Naive thymus-derived CD4-positive, alpha-beta T cell (primary cell): ENCODE data around the gene EPN3. TPM values are rescaled to one million over a fixed set of nuclear protein-coding genes. Genes with fewer than 3 reads are reported as not detected.

ENCODE experiments used
- ATAC-seq: fragments of 150-1000 bp; cut with Tn5 transposase; 2 replicates; pipeline ENCODE4 v1.10.0; 2021; ENCODE audit warnings: mild to moderate bottlenecking, moderate library complexity
- CTCF ChIA-PET: fragments of 350-600 bp; sonication (Branson Sonifier 250); formaldehyde crosslinking; loops from one replicate; lab custom pipeline; 2021; ENCODE audit warnings: antibody characterized with exemption; lab: Charles Lee
- POLR2A ChIA-PET: fragments of 350-600 bp; sonication (Branson Sonifier 250); formaldehyde crosslinking; loops from one replicate; lab custom pipeline; 2021; ENCODE audit warnings: antibody characterized with exemption, inconsistent platforms; lab: Charles Lee
- DNase-seq, 9 donors: peaks; one replicate each; pipeline versions ENCODE4 v3.0.0 to v3.0.0-alpha.2; 2020 to 2022; ENCODE audit warnings: mixed read lengths in 1 of 9
- H3K27ac ChIP-seq: one replicate; pipeline ENCODE4 v1.7.0; 2013; ENCODE audit warnings: mild to moderate bottlenecking, low read depth, low read length, moderate library complexity
- H3K27me3 ChIP-seq, 2 donors: one replicate each; pipeline ENCODE4 v1.7.0; 2013; ENCODE audit warnings: low read length in 2 of 2, mild to moderate bottlenecking in 2 of 2, moderate library complexity in 2 of 2; ENCODE audit not compliant: control insufficient read depth in 2 of 2, insufficient read depth in 2 of 2
- H3K36me3 ChIP-seq, 3 experiments: 1 replicate in 2 of 3; 2 replicates in 1 of 3; pipeline ENCODE4 v1.7.0; 2013; ENCODE audit warnings: low read length in 3 of 3, mild to moderate bottlenecking in 3 of 3, moderate library complexity in 1 of 3; ENCODE audit not compliant: insufficient read depth in 3 of 3, control insufficient read depth in 2 of 3
- H3K4me1 ChIP-seq, 2 donors: one replicate each; pipeline ENCODE4 v1.7.0; 2013; ENCODE audit warnings: low read length in 2 of 2, mild to moderate bottlenecking in 2 of 2, moderate library complexity in 1 of 2; ENCODE audit not compliant: control insufficient read depth in 2 of 2, insufficient read depth in 2 of 2
- H3K4me3 ChIP-seq: 2 replicates; pipeline ENCODE4 v1.7.0; 2013; ENCODE audit warnings: mild to moderate bottlenecking, low read length
- H3K9me3 ChIP-seq, 3 experiments: 1 replicate in 2 of 3; 2 replicates in 1 of 3; pipeline ENCODE4 v1.7.0; 2013; ENCODE audit warnings: low read length in 3 of 3; ENCODE audit not compliant: control insufficient read depth in 2 of 3
- H3K27ac Mint-ChIP-seq, 9 donors: one replicate each; pipeline ENCODE4 v1.8.0; 2020 to 2022; ENCODE audit warnings: mixed read lengths in 9 of 9, mild to moderate bottlenecking in 8 of 9, moderate library complexity in 5 of 9, inconsistent platforms in 2 of 9
- H3K27me3 Mint-ChIP-seq, 5 donors: one replicate each; pipeline ENCODE4 v1.8.0; 2021 to 2022; ENCODE audit warnings: mixed read lengths in 5 of 5, mild to moderate bottlenecking in 1 of 5
- H3K36me3 Mint-ChIP-seq, 5 donors: one replicate each; pipeline ENCODE4 v1.8.0; 2020 to 2022; ENCODE audit warnings: mixed read lengths in 5 of 5, mild to moderate bottlenecking in 3 of 5, inconsistent platforms in 1 of 5
- H3K4me1 Mint-ChIP-seq, 7 donors: one replicate each; pipeline ENCODE4 v1.8.0; 2020 to 2022; ENCODE audit warnings: mixed read lengths in 7 of 7, mild to moderate bottlenecking in 3 of 7, inconsistent platforms in 1 of 7
- H3K4me3 Mint-ChIP-seq, 10 donors: one replicate each; pipeline ENCODE4 v1.8.0; 2020 to 2022; ENCODE audit warnings: mild to moderate bottlenecking in 10 of 10, mixed read lengths in 10 of 10, moderate library complexity in 6 of 10, inconsistent platforms in 2 of 10
- H3K9me3 Mint-ChIP-seq, 11 donors: one replicate each; pipeline ENCODE4 v1.8.0; 2020 to 2022; ENCODE audit warnings: mixed read lengths in 11 of 11, mild to moderate bottlenecking in 4 of 11, inconsistent platforms in 1 of 11, moderate library complexity in 1 of 11
- intact Hi-C, 2 donors: fragments of 100-400 bp; cut with micrococcal nuclease; formaldehyde crosslinking; loops; one replicate each; pipeline ENCODE4 v1.15.1; 2023
- polyA plus RNA-seq, 2 donors: library from polyadenylated mRNA; unstranded; fragments of 300-500 nt; fragmentation: Illumina TruSeq; gene quantifications; one replicate each; pipeline ENCODE4 v1.2.3, GENCODE V29; 2021
- total RNA-seq, 6 experiments: library from RNA in 5 of 6; stranded (reverse) in 5 of 6; gene quantifications; 1 replicate in 5 of 6; 2 replicates in 1 of 6; pipeline ENCODE4 v1.2.3 and lab custom pipeline; 2021 to 2026

EPN3 gene
- total and polyA plus RNA-seq, 7 experiments from 2014 or later, result not detected

DNA sequence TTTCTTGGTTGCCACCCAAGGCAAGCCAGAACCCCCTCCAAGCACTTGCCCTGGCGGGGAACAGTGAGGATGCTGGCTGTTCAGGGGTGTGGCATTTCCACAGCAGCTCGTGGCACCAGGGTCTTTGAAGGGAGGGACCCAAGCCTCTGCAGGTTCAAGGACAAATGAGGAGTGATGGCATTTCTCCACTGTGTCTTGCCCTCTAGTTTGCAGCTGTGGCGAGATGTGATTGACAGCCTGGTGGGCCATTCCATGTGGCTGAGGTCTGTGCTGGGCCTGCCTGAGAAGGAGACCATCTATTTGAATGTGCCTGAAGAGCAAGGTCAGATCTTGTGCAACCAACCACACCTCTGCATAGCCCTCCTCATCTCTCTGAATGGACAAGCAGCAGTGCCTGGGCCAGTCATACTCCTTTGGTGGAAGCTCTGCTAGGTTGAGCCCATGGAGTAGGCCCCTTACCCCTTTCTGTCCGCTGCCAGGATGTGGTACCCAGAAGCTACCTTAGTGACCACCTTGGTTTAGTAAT is 4.5 kb upstream of the EPN3 start:
- POLR2A ChIA-PET, result interaction anchor here (0.6 to 0.7 kb wide), 2 partner anchors 19 to 45 kb away, joined by 3 read pairs; no protein-coding TSS in a partner anchor
- no peaks in the 10 kb centered on the region for H3K9me3 Mint-ChIP-seq
- peaks cover 0 to 12% (median 1%) of the 10 kb centered on the region in 7 donors for H3K4me1 Mint-ChIP-seq
- Histone ChIP-seq H3K27ac (no peak overlapping the region), H3K9me3 (no peaks in the 10 kb centered on the region), H3K36me3 (no peaks in the 10 kb centered on the region), H3K27me3 (peaks cover 6 to 14% of the 10 kb centered on the region in 2 donors), H3K4me1 (peaks cover 0 to 11% of the 10 kb centered on the region in 2 donors), H3K4me3 (no peak overlapping the region)
- no peak overlapping the region for H3K27ac Mint-ChIP-seq
- CTCF ChIA-PET, result no interaction called here
- no peak overlapping the region for H3K4me3 Mint-ChIP-seq
- peaks cover 34 to 41% (median 37%) of the 10 kb centered on the region in 5 donors for H3K27me3 Mint-ChIP-seq
- intact Hi-C loops, result no loop called here
- DNase-seq, result no peak
- no peaks in the 10 kb centered on the region for H3K36me3 Mint-ChIP-seq
- no peak for ATAC-seq

DNA sequence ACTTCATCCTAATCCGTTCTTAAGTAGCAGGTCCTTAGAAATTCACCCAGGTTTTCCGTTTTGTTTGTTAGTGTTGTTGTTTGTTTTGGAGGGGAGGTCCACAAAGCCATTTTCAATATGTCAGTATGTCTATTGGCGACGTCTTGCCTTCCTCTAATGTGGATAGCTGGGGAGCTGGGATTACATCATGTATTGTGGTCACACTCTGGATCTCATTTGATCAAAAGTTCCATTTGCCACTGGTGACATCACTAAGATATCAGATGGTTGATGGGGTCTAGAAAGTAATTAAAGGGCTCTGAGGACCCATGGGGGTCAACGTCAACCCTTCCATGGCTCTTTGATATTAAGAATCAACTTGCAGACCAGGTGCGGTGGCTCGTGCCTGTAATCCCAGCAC is 2.7 kb upstream of the EPN3 start:
- ChIA-PET POLR2A (no interaction called here), CTCF (no interaction called here)
- Mint-ChIP-seq H3K4me3 (no peak overlapping the region), H3K4me1 (peaks cover 8 to 21% (median 12%) of the 10 kb centered on the region in 7 donors), H3K9me3 (no peaks in the 10 kb centered on the region), H3K27ac (no peak overlapping the region), H3K36me3 (no peaks in the 10 kb centered on the region), H3K27me3 (peaks cover 43 to 59% (median 52%) of the 10 kb centered on the region in 5 donors)
- no peaks in the 10 kb centered on the region for H3K36me3 ChIP-seq
- ATAC-seq (no peak), DNase-seq (no peak)
- H3K4me3 ChIP-seq, result no peak overlapping the region
- H3K4me1 ChIP-seq, result peaks cover 0 to 17% of the 10 kb centered on the region in 2 donors
- H3K27ac ChIP-seq, result no peak overlapping the region
- H3K9me3 ChIP-seq, result no peaks in the 10 kb centered on the region
- intact Hi-C loops, result no loop called here
- peaks cover 6 to 21% of the 10 kb centered on the region in 2 donors for H3K27me3 ChIP-seq

DNA sequence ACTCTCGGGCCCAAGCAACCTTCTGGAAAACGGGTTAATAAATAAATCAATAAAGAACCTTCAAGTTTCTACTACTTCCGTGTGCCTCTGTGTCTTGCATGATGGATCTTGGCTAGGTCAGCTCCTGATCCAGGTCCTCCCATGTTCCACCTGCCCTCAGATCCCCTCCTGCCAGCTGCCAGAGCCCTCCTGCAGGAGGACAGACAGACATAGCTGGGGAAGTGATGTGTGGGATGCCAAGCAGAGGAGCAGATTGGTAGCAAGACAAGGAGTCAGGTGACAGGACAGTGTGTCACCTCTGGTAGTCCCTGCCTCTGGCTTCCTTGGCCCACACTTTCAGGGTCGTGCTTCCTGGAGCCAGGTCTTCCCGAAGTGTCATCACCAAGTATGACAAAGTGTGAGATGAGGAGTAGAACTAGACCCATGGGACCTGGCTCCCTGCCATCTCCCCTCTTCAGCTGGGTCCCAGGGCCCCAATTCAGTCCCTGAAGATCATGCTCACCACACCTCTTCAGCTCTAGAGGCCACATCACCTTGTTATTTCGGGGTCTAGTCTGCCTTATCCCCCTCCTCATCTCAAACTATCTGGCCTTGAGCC is 1.0 kb upstream of the EPN3 start:
- ChIA-PET POLR2A (no interaction called here), CTCF (no interaction called here)
- Histone ChIP-seq H3K36me3 (no peaks in the 10 kb centered on the region), H3K27ac (no peak overlapping the region), H3K27me3 (peaks cover 6 to 21% of the 10 kb centered on the region in 2 donors), H3K4me3 (no peak overlapping the region), H3K4me1 (peaks cover 0 to 17% of the 10 kb centered on the region in 2 donors), H3K9me3 (no peaks in the 10 kb centered on the region)
- Mint-ChIP-seq H3K36me3 (no peaks in the 10 kb centered on the region), H3K27me3 (peaks cover 46 to 62% (median 58%) of the 10 kb centered on the region in 5 donors), H3K9me3 (no peaks in the 10 kb centered on the region), H3K27ac (no peak overlapping the region), H3K4me3 (peak overlapping the region in 1 of 10 donors; percentile 20), H3K4me1 (peaks cover 8 to 24% (median 12%) of the 10 kb centered on the region in 7 donors)
- DNase-seq (no peak), ATAC-seq (no peak)
- intact Hi-C loops, result no loop called here

DNA sequence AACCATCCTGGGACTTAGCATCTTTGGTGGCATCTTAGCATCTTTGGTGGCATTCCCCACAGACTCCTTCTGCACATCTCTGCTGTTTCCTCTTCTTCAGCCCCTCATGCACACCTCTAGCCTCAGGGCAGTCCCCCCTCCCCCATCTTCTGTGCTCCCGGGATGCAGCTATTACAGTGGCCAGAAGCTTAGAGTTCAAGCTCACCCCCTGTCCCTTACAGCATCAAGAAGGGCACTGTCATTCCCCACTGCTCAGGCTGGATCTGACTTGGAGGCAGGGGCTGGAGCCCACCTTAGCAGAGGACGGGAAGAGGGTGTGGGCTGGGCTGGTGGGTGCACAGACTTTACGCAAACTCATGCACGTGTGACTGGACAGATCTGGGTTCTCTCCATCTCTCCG is 650 bp downstream of the EPN3 start:
- POLR2A ChIA-PET, result no interaction called here
- H3K27me3 Mint-ChIP-seq, result peaks cover 46 to 62% (median 58%) of the 10 kb centered on the region in 5 donors
- H3K27ac ChIP-seq, result no peak overlapping the region
- H3K4me1 ChIP-seq, result peaks cover 0 to 17% of the 10 kb centered on the region in 2 donors
- peaks cover 6 to 21% of the 10 kb centered on the region in 2 donors for H3K27me3 ChIP-seq
- no peak for ATAC-seq
- CTCF ChIA-PET, result no interaction called here
- H3K36me3 Mint-ChIP-seq, result no peaks in the 10 kb centered on the region
- DNase-seq, result no peak
- H3K4me3 ChIP-seq, result no peak overlapping the region
- H3K4me1 Mint-ChIP-seq, result peaks cover 8 to 24% (median 12%) of the 10 kb centered on the region in 7 donors
- H3K4me3 Mint-ChIP-seq, result peak overlapping the region in 6 of 10 donors; percentile 1 to 75 (median 62)
- H3K9me3 Mint-ChIP-seq, result no peaks in the 10 kb centered on the region
- H3K36me3 ChIP-seq, result no peaks in the 10 kb centered on the region
- no peaks in the 10 kb centered on the region for H3K9me3 ChIP-seq
- no peak overlapping the region for H3K27ac Mint-ChIP-seq
- intact Hi-C loops, result no loop called here

DNA sequence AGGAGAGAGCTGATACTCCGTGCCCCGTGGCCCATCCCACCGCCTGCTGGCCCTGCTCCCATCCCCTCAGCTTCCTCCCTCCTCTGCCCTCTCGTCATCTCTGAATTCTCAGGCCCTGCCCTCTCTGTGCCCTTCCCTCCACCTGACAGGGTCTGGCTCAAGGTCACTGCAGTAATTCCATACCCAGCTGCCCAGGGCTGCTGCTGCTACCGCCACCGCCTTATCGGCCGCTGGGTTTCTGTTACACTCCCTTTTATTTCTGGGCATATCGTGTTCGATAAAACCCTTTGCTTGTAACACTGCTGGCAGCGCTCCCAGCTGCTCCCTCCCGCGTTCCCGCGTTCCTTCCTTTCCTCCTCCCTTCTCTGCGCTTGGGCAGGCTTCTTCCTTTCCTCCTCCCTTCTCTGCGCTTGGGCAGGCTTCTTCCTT is 1.2 kb downstream of the EPN3 start:
- Histone ChIP-seq H3K27ac (no peak overlapping the region), H3K9me3 (no peaks in the 10 kb centered on the region), H3K36me3 (no peaks in the 10 kb centered on the region), H3K27me3 (peaks cover 6 to 21% of the 10 kb centered on the region in 2 donors), H3K4me3 (no peak overlapping the region), H3K4me1 (peaks cover 0 to 17% of the 10 kb centered on the region in 2 donors)
- intact Hi-C loops, result no loop called here
- ChIA-PET CTCF (no interaction called here), POLR2A (no interaction called here)
- Mint-ChIP-seq H3K9me3 (no peaks in the 10 kb centered on the region), H3K36me3 (no peaks in the 10 kb centered on the region), H3K4me3 (peak overlapping the region in 8 of 10 donors; percentile 1 to 75 (median 20)), H3K27me3 (peaks cover 46 to 62% (median 52%) of the 10 kb centered on the region in 5 donors), H3K27ac (no peak overlapping the region), H3K4me1 (peaks cover 8 to 24% (median 12%) of the 10 kb centered on the region in 7 donors)
- DNase-seq, result no peak
- no peak for ATAC-seq

DNA sequence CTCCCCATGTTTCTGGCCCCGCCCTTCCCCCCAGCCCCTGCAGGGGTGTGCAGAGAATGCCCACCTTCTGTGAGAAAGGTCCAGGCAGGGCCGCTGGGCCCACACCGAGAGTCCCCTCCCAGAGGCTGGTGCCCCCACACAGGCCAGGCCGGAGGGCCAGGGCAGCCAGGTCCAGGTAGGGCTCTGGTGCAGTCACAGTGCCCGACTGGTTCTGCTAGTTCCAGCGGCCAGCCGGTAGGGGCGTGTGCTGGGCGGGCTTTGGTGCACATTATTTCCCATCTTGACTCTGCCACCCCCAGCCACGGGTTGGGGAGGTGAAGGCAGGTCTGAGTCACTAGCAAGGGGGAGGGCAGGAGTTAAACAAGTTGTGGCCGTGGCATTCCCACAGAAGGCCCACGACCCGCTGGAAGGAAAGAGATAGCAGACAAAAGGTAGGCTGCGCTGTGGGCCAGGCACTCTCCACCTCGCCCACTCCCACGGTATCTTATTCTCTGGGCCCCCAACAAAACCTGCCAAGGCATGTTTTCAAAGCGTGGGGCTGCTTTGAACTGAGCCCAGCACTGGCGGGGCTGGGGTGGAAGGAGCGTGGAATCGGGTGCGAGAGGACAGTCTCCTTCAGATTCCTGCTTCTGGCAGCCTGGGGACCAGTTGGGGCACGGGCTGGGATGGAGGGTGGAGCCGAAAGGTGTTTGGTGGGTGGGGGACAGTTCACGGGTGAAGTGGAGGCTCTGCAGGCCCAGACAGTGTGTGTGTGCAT is 1.9 kb downstream of the EPN3 start:
- CTCF ChIA-PET, result no interaction called here
- no peak overlapping the region for H3K27ac Mint-ChIP-seq
- no peaks in the 10 kb centered on the region for H3K9me3 Mint-ChIP-seq
- no peak overlapping the region for H3K27ac ChIP-seq
- POLR2A ChIA-PET, result no interaction called here
- no peak overlapping the region for H3K4me3 ChIP-seq
- no peaks in the 10 kb centered on the region for H3K9me3 ChIP-seq
- DNase-seq (no peak), ATAC-seq (peak; percentile 55)
- peak overlapping the region in 3 of 10 donors; percentile 1 to 75 (median 72) for H3K4me3 Mint-ChIP-seq
- H3K36me3 Mint-ChIP-seq, result no peaks in the 10 kb centered on the region
- peaks cover 6 to 19% of the 10 kb centered on the region in 2 donors for H3K27me3 ChIP-seq
- intact Hi-C loops, result no loop called here
- H3K36me3 ChIP-seq, result no peaks in the 10 kb centered on the region
- peaks cover 8 to 24% (median 12%) of the 10 kb centered on the region in 7 donors for H3K4me1 Mint-ChIP-seq
- peaks cover 40 to 59% (median 47%) of the 10 kb centered on the region in 5 donors for H3K27me3 Mint-ChIP-seq
- peaks cover 0 to 17% of the 10 kb centered on the region in 2 donors for H3K4me1 ChIP-seq
